H9 (cell line): ENCODE measurements around the gene ANO2. TPM values are rescaled to one million over a fixed set of nuclear protein-coding genes. Genes with fewer than 3 reads are reported as not detected.

Source experiments
- DNase-seq: peaks from one replicate; pipeline ENCODE4 v3.0.0-alpha.2; 2017
- H2AFZ ChIP-seq: one replicate; pipeline ENCODE4 v1.6.1; 2013; ENCODE audit warnings: mild to moderate bottlenecking, low read length, control low read depth, moderate library complexity
- H2AK5ac ChIP-seq: 2 replicates; pipeline ENCODE4 v1.6.1; 2013; ENCODE audit warnings: low read length, control low read depth, mixed read lengths; ENCODE audit not compliant: insufficient read length
- H2BK120ac ChIP-seq: one replicate; pipeline ENCODE4 v1.6.1; 2013; ENCODE audit warnings: low read depth, mild to moderate bottlenecking, low read length, control low read depth, inconsistent platforms; ENCODE audit not compliant: poor library complexity, severe bottlenecking
- H2BK12ac ChIP-seq: 2 replicates; pipeline ENCODE4 v1.6.1; 2013; ENCODE audit warnings: low read length, control low read depth, mixed read lengths, low read depth; ENCODE audit not compliant: insufficient read length
- H2BK15ac ChIP-seq: 2 replicates; pipeline ENCODE4 v1.6.1; 2013; ENCODE audit warnings: low read depth, low read length, control low read depth
- H2BK20ac ChIP-seq: one replicate; pipeline ENCODE4 v1.6.1; 2013; ENCODE audit warnings: low read depth, mild to moderate bottlenecking, low read length, control low read depth, inconsistent platforms; ENCODE audit not compliant: poor library complexity, severe bottlenecking
- H2BK5ac ChIP-seq: 2 replicates; pipeline ENCODE4 v1.6.1; 2013; ENCODE audit warnings: low read length, control low read depth, mixed read lengths; ENCODE audit not compliant: insufficient read length
- H3K14ac ChIP-seq: 2 replicates; pipeline ENCODE4 v1.6.1; 2013; ENCODE audit warnings: low read length, control low read depth; ENCODE audit not compliant: insufficient read depth
- H3K18ac ChIP-seq: 2 replicates; pipeline ENCODE4 v1.6.1; 2013; ENCODE audit warnings: low read depth, mild to moderate bottlenecking, mixed read lengths, low read length, control low read depth; ENCODE audit not compliant: insufficient read length
- H3K23ac ChIP-seq: 2 replicates; pipeline ENCODE4 v1.6.1; 2013; ENCODE audit warnings: low read length, control low read depth, mixed read lengths, low read depth; ENCODE audit not compliant: insufficient read length
- H3K23me2 ChIP-seq: 2 replicates; pipeline ENCODE4 v1.6.1; 2013; ENCODE audit warnings: low read depth, mild to moderate bottlenecking, mixed read lengths, low read length, control low read depth; ENCODE audit not compliant: insufficient read length, poor library complexity, severe bottlenecking
- H3K27ac ChIP-seq: 2 replicates; pipeline ENCODE4 v1.5.1; 2013; ENCODE audit warnings: low read length, control low read depth, mixed read lengths, low read depth; ENCODE audit not compliant: insufficient read length
- H3K27me3 ChIP-seq: 2 replicates; pipeline ENCODE4 v1.6.1; 2013; ENCODE audit warnings: low read length, control low read depth, inconsistent platforms; ENCODE audit not compliant: insufficient read depth
- H3K4ac ChIP-seq: 2 replicates; pipeline ENCODE4 v1.6.1; 2013; ENCODE audit warnings: low read depth, mild to moderate bottlenecking, control low read depth, inconsistent platforms, low read length, moderate library complexity
- H3K4me1 ChIP-seq: 2 replicates; pipeline ENCODE4 v1.6.1; 2013; ENCODE audit warnings: low read length, control low read depth, inconsistent platforms; ENCODE audit not compliant: insufficient read depth
- H3K4me2 ChIP-seq: 2 replicates; pipeline ENCODE4 v1.6.1; 2013; ENCODE audit warnings: low read length, control low read depth, mixed read lengths; ENCODE audit not compliant: insufficient read length, insufficient read depth
- H3K56ac ChIP-seq: 2 replicates; pipeline ENCODE4 v1.6.1; 2013; ENCODE audit warnings: low read depth, mild to moderate bottlenecking, mixed read lengths, low read length, control low read depth; ENCODE audit not compliant: insufficient read length
- H3K79me1 ChIP-seq: 2 replicates; pipeline ENCODE4 v1.6.1; 2013; ENCODE audit warnings: low read depth, mild to moderate bottlenecking, moderate library complexity, low read length, control low read depth, inconsistent platforms; ENCODE audit not compliant: insufficient read depth, poor library complexity, severe bottlenecking
- H3K79me2 ChIP-seq: 2 replicates; pipeline ENCODE4 v1.6.1; 2013; ENCODE audit warnings: low read length, control low read depth, inconsistent platforms; ENCODE audit not compliant: insufficient read depth
- H3K9ac ChIP-seq: 2 replicates; pipeline ENCODE4 v1.6.1; 2013; ENCODE audit warnings: low read length, control low read depth, mixed read lengths; ENCODE audit not compliant: insufficient read length; ENCODE audit errors: extremely low read depth
- H3K9me3 ChIP-seq: one replicate; pipeline ENCODE4 v1.6.1; 2013; ENCODE audit warnings: low read depth, low read length, inconsistent platforms; ENCODE audit not compliant: control insufficient read depth
- H3T11ph ChIP-seq: one replicate; pipeline ENCODE4 v1.6.1; 2013; ENCODE audit warnings: mild to moderate bottlenecking, low read length, control low read depth, inconsistent platforms
- H4K20me1 ChIP-seq: one replicate; pipeline ENCODE4 v1.6.1; 2013; ENCODE audit not compliant: control insufficient read depth, insufficient read length, insufficient read depth
- H4K5ac ChIP-seq: 2 replicates; pipeline ENCODE4 v1.6.1; 2013; ENCODE audit warnings: low read depth, mild to moderate bottlenecking, mixed read lengths, low read length, control low read depth; ENCODE audit not compliant: insufficient read length
- H4K8ac ChIP-seq: replicated peaks from 2 replicates; pipeline ENCODE4 v1.6.1; 2013; ENCODE audit warnings: low read length, control low read depth, mixed read lengths, low read depth; ENCODE audit not compliant: insufficient read length
- H4K91ac ChIP-seq: 2 replicates; pipeline ENCODE4 v1.6.1; 2013; ENCODE audit warnings: low read depth, mild to moderate bottlenecking, moderate library complexity, mixed read lengths, low read length, control low read depth; ENCODE audit not compliant: insufficient read length
- H3K27ac Mint-ChIP-seq, 3 experiments: 2 replicates in 2 of 3; 3 replicates in 1 of 3; pipeline ENCODE4 v1.8.0; 2020 to 2021; ENCODE audit warnings: mixed read lengths in 3 of 3, mild to moderate bottlenecking in 1 of 3, moderate library complexity in 1 of 3
- H3K27me3 Mint-ChIP-seq: 2 replicates; pipeline ENCODE4 v1.8.0; 2021; ENCODE audit warnings: low read depth, mild to moderate bottlenecking, moderate library complexity, mixed read lengths
- H3K36me3 Mint-ChIP-seq, 3 experiments: 2 replicates in 2 of 3; 3 replicates in 1 of 3; pipeline ENCODE4 v1.8.0; 2020 to 2021; ENCODE audit warnings: low read depth in 3 of 3, mixed read lengths in 3 of 3; ENCODE audit not compliant: insufficient read depth in 1 of 3
- H3K4me1 Mint-ChIP-seq, 2 experiments: 2 replicates each; pipeline ENCODE4 v1.8.0; 2020; ENCODE audit warnings: mixed read lengths in 2 of 2
- H3K4me3 Mint-ChIP-seq, 2 experiments: 2 replicates in 1 of 2; 3 replicates in 1 of 2; pipeline ENCODE4 v1.8.0; 2020 to 2021; ENCODE audit warnings: mild to moderate bottlenecking in 2 of 2, mixed read lengths in 2 of 2, moderate library complexity in 1 of 2
- H3K9me3 Mint-ChIP-seq, 2 experiments: 2 replicates in 1 of 2; 3 replicates in 1 of 2; pipeline ENCODE4 v1.8.0; 2020; ENCODE audit warnings: mild to moderate bottlenecking in 2 of 2, mixed read lengths in 2 of 2, moderate library complexity in 1 of 2
- CTCF ChIP-seq: fragments of 200-600 bp; sonication (generic); conservative IDR thresholded peaks from 3 replicates; pipeline ENCODE4 v1.8.0; 2021; ENCODE audit warnings: antibody characterized with exemption, mild to moderate bottlenecking
- WGBS: extraction: QIAGEN DNeasy Blood & Tissue Kit; methylation state at CpG from one replicate; pipeline ENCODE4 v1.1.7; 2013; ENCODE audit warnings: missing lambda C conversion rate, low lambda C conversion rate, mixed read lengths; ENCODE audit not compliant: insufficient read length; ENCODE audit errors: extremely low coverage; 5-methylcytosine and 5-hydroxymethylcytosine counted together
- total RNA-seq: library from RNA; stranded (reverse); gene quantifications from 2 replicates; pipeline ENCODE4 v1.2.1, GENCODE V29; 2021

Gene ANO2
- total RNA-seq, 1 experiment from 2014 or later = 3.8 TPM

- Histone ChIP-seq H2BK120ac (no peak overlapping the region), H4K20me1 (no peaks in the 10 kb centered on the region), H2BK20ac (no peak overlapping the region), H2BK5ac (no peak overlapping the region), H2AFZ (no peak overlapping the region), H4K91ac (no peak overlapping the region), H3K4ac (no peak overlapping the region), H3K27ac (no peak overlapping the region), H3K79me1 (no peaks in the 10 kb centered on the region), H2BK15ac (no peak overlapping the region), H3K23me2 (no peaks in the 10 kb centered on the region), H2AK5ac (no peak overlapping the region), H3K56ac (no peak overlapping the region), H3K4me2 (no peak overlapping the region), H3K18ac (peak overlapping the region; percentile 14), H3K9me3 (no peaks in the 10 kb centered on the region), H3T11ph (no peak overlapping the region), H3K79me2 (no peaks in the 10 kb centered on the region), H2BK12ac (no peak overlapping the region), H3K9ac (no peak overlapping the region), H3K14ac (peak overlapping the region; percentile 73), H3K27me3 (no peaks in the 10 kb centered on the region), H4K8ac (no peak overlapping the region), H4K5ac (no peak overlapping the region), H3K4me1 (0 out of 2 replicates have a peak, but pooled peaks cover 2% of the 10 kb centered on the region), H3K23ac (no peak overlapping the region)
- Mint-ChIP-seq H3K4me3 (no peak overlapping the region), H3K9me3 (no peaks in the 10 kb centered on the region), H3K27me3 (no peaks in the 10 kb centered on the region), H3K4me1 (peaks cover 18 to 38% of the 10 kb centered on the region in 2 experiments), H3K36me3 (no peaks in the 10 kb centered on the region), H3K27ac (peak overlapping the region in 2 of 3 experiments; percentile 86 to 93; a peak in 4 of 7 replicates)
- no CpG with 5 or more reads among the region's 10 CpGs for WGBS
- no peak for TF ChIP-seq CTCF
- no peak for DNase-seq
Observed at GRCh38 chr12:5988088-5988487, 43.0 kb upstream of the ANO2 start.
